Neural cell (in vitro differentiated cells): ENCODE data around the gene SMARCA4.

Experiments
- POLR2AphosphoS5 ChIP-seq: IDR thresholded peaks from 2 replicates; pipeline ENCODE4 v1.6.1; 2012
- TF ChIP-seq, protein P1 (sequence below): fragments of 450-650 bp; IDR thresholded peaks from 2 replicates; pipeline ENCODE4 v1.5.1; 2014; ENCODE audit warnings: antibody characterized with exemption, mild to moderate bottlenecking, moderate library complexity; ENCODE audit not compliant: poor library complexity, severe bottlenecking

DNA sequence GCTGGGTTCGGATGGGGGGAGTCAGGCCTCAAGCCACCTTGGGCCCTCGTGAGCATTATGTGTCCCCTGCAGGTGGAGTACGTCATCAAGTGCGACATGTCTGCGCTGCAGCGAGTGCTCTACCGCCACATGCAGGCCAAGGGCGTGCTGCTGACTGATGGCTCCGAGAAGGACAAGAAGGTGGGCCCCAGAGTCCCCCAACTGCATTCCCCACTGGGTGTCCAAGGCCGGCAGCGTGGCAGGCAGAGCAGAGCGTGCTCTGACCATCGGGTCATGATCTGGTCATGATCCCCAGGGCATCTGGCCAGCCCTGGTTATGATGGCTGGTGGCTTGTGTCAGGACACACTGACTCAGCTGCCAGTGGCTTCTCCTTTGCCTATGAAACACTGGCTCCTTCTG is 63.4 kb downstream of the SMARCA4 start:
- TF ChIP-seq, protein P1, sequence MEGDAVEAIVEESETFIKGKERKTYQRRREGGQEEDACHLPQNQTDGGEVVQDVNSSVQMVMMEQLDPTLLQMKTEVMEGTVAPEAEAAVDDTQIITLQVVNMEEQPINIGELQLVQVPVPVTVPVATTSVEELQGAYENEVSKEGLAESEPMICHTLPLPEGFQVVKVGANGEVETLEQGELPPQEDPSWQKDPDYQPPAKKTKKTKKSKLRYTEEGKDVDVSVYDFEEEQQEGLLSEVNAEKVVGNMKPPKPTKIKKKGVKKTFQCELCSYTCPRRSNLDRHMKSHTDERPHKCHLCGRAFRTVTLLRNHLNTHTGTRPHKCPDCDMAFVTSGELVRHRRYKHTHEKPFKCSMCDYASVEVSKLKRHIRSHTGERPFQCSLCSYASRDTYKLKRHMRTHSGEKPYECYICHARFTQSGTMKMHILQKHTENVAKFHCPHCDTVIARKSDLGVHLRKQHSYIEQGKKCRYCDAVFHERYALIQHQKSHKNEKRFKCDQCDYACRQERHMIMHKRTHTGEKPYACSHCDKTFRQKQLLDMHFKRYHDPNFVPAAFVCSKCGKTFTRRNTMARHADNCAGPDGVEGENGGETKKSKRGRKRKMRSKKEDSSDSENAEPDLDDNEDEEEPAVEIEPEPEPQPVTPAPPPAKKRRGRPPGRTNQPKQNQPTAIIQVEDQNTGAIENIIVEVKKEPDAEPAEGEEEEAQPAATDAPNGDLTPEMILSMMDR, result no peak
- no peak for TF ChIP-seq POLR2AphosphoS5
